Sigmoid colon (tissue), 4 donors: ENCODE data around the gene QRFPR.

ENCODE experiments used
- CTCF ChIP-seq, 4 experiments: fragments of 450-650 bp in 3 of 4; fragments of 200-600 bp in 1 of 4; IDR thresholded peaks; one replicate each; pipeline ENCODE4 v1.5.1; 2016 to 2019; ENCODE audit warnings: antibody characterized with exemption in 4 of 4, mild to moderate bottlenecking in 3 of 4, moderate library complexity in 2 of 4
- POLR2AphosphoS5 ChIP-seq, 4 donors: sonication (generic); formaldehyde crosslinking; IDR thresholded peaks; one replicate each; pipeline ENCODE4 v1.6.1; 2017; ENCODE audit warnings: antibody characterized with exemption in 4 of 4

GRCh38 chr4:121360495-121360894, 20.3 kb downstream of the QRFPR start:
- no peak for TF ChIP-seq CTCF (IDR thresholded peaks at IDR 0.05)
- TF ChIP-seq POLR2AphosphoS5 (IDR thresholded peaks at IDR 0.05), result no peak
